ENCODE data around the gene GGT5. TPM values are rescaled to one million over a fixed set of nuclear protein-coding genes. Genes with fewer than 3 reads are reported as not detected.
"Not testable (repeated sequence)": the region's sequence is repeated elsewhere in the genome, so short reads cannot be mapped to it uniquely, and the experiment has no call there.

GGT5 gene
- 10 to 100 TPM; 13.5 to 16.5 (median 16.5) TPM for polyA plus RNA-seq (ENCODE audit: insufficient read length in 3 of 3)

GRCh38 chr22:24245030-24245431, at the start of gene GGT5:
GGT5 (minus strand) TSS chr22:24245082; CDS start chr22:24244725, 357 bp downstream.
- DNase-seq (ENCODE audit: low read depth in 3 of 3, low spot score in 2 of 3), result not testable (repeated sequence)

GRCh38 chr22:24292202-24292830, 47.4 kb upstream of the GGT5 start:
- DNase-seq (ENCODE audit: low read depth in 3 of 3, low spot score in 2 of 3), result not testable (repeated sequence)

- no peak for DNase-seq (ENCODE audit: low read depth in 3 of 3, low spot score in 2 of 3)
These were observed 46.8 kb upstream of the GGT5 start for GRCh38 chr22:24291515-24292201.

GRCh38 chr22:24290459-24290858, 45.6 kb upstream of the GGT5 start:
- no peak for DNase-seq (ENCODE audit: low read depth in 3 of 3, low spot score in 2 of 3)

GRCh38 chr22:24289741-24290163, 44.9 kb upstream of the GGT5 start:
- DNase-seq (ENCODE audit: low read depth in 3 of 3, low spot score in 2 of 3), result no peak

- DNase-seq (ENCODE audit: low read depth in 3 of 3, low spot score in 2 of 3), result no peak
These were observed 44.2 kb upstream of the GGT5 start for GRCh38 chr22:24289114-24289513.

GRCh38 chr22:24287801-24288200, 42.9 kb upstream of the GGT5 start:
- DNase-seq (ENCODE audit: low read depth in 3 of 3, low spot score in 2 of 3), result not testable (repeated sequence)

- DNase-seq (ENCODE audit: low read depth in 3 of 3, low spot score in 2 of 3), result not testable (repeated sequence)
These were observed 42.3 kb upstream of the GGT5 start for GRCh38 chr22:24287212-24287611.

- no peak for DNase-seq (ENCODE audit: low read depth in 3 of 3, low spot score in 2 of 3)
These were observed 40.4 kb upstream of the GGT5 start for GRCh38 chr22:24285245-24285644.

GRCh38 chr22:24284747-24285203, 39.9 kb upstream of the GGT5 start:
- no peak for DNase-seq (ENCODE audit: low read depth in 3 of 3, low spot score in 2 of 3)

- DNase-seq (ENCODE audit: low read depth in 3 of 3, low spot score in 2 of 3), result no peak
These were observed 37.5 kb upstream of the GGT5 start for GRCh38 chr22:24282401-24282800.

- not testable (repeated sequence) for DNase-seq (ENCODE audit: low read depth in 3 of 3, low spot score in 2 of 3)
These were observed 35.5 kb upstream of the GGT5 start for GRCh38 chr22:24280363-24280762.

- DNase-seq (ENCODE audit: low read depth in 3 of 3, low spot score in 2 of 3), result not testable (repeated sequence)
These were observed 30.0 kb upstream of the GGT5 start for GRCh38 chr22:24274696-24275405.

GRCh38 chr22:24273906-24274305, 29.0 kb upstream of the GGT5 start:
- not testable (repeated sequence) for DNase-seq (ENCODE audit: low read depth in 3 of 3, low spot score in 2 of 3)

- not testable (repeated sequence) for DNase-seq (ENCODE audit: low read depth in 3 of 3, low spot score in 2 of 3)
These were observed 28.1 kb upstream of the GGT5 start for GRCh38 chr22:24273031-24273430.

GRCh38 chr22:24271386-24271854, 26.5 kb upstream of the GGT5 start:
- no peak for DNase-seq (ENCODE audit: low read depth in 3 of 3, low spot score in 2 of 3)

GRCh38 chr22:24270556-24271385, 25.9 kb upstream of the GGT5 start, which contains the start of gene SPECC1L:
SPECC1L (plus strand) TSS chr22:24270831; CDS start chr22:24302232, 31,401 bp downstream.
- DNase-seq (ENCODE audit: low read depth in 3 of 3, low spot score in 2 of 3), result peak; percentile 76 to 85 (median 84)

- not testable (repeated sequence) for DNase-seq (ENCODE audit: low read depth in 3 of 3, low spot score in 2 of 3)
These were observed 21.6 kb upstream of the GGT5 start for GRCh38 chr22:24266495-24266894.

GRCh38 chr22:24265734-24266133, 20.9 kb upstream of the GGT5 start:
- DNase-seq (ENCODE audit: low read depth in 3 of 3, low spot score in 2 of 3), result no peak

- not testable (repeated sequence) for DNase-seq (ENCODE audit: low read depth in 3 of 3, low spot score in 2 of 3)
These were observed 19.5 kb upstream of the GGT5 start for GRCh38 chr22:24264329-24264896.
